Endothelial cell of umbilical vein (primary cell): ENCODE measurements around the gene EIF3J. TPM values are rescaled to one million over a fixed set of nuclear protein-coding genes. Genes with fewer than 3 reads are reported as not detected.
"Not testable (repeated sequence)": the region's sequence is repeated elsewhere in the genome, so short reads cannot be mapped to it uniquely, and the experiment has no call there.

Experiments
- BruUV-seq: library from RNA; stranded (reverse); fragments of 400-500 nt; replicated peaks from 2 replicates; lab custom pipeline; 2021; lab: Mats Ljungman, UMichigan
- CTCF ChIA-PET: fragments of 300-600, 350-600 bp; sonication (Branson Sonifier 250); formaldehyde crosslinking; loops from one replicate; lab custom pipeline; 2021; ENCODE audit warnings: antibody characterized with exemption, inconsistent platforms; lab: Charles Lee
- POLR2A ChIA-PET: fragments of 300-600, 350-600 bp; sonication (Branson Sonifier 250); formaldehyde crosslinking; loops from one replicate; lab custom pipeline; 2021; ENCODE audit warnings: antibody characterized with exemption, inconsistent platforms; lab: Charles Lee
- DNase-seq: peaks from one replicate; pipeline ENCODE4 v3.0.0-alpha.2; 2011; ENCODE audit warnings: low read depth, low spot score
- FAIRE-seq: peaks from 2 replicates; lab custom pipeline; 2011; peaks lifted over from hg19 to GRCh38; lab: Jason Lieb, UNC
- H2AFZ ChIP-seq: 2 replicates; pipeline ENCODE4 v1.6.0; 2012; ENCODE audit warnings: low read depth, low read length, control low read depth, inconsistent platforms
- H3K27ac ChIP-seq: 2 replicates; pipeline ENCODE4 v1.5.1; 2011; ENCODE audit warnings: low read depth, mild to moderate bottlenecking, control low read depth, low read length, moderate library complexity; ENCODE audit not compliant: insufficient read depth
- H3K27me3 ChIP-seq, 2 experiments: 2 replicates each; pipeline versions ENCODE4 v1.6.0 to v1.6.1; 2011; ENCODE audit warnings: low read length in 2 of 2, mixed read lengths in 1 of 2; ENCODE audit not compliant: control insufficient read depth in 2 of 2, insufficient read depth in 2 of 2
- H3K36me3 ChIP-seq, 2 experiments: 2 replicates in 1 of 2; 3 replicates in 1 of 2; pipeline ENCODE4 v1.5.1; 2011; ENCODE audit warnings: low read length in 2 of 2, mild to moderate bottlenecking in 1 of 2, moderate library complexity in 1 of 2; ENCODE audit not compliant: control insufficient read depth in 2 of 2, insufficient read depth in 2 of 2; ENCODE audit errors: extremely low read depth in 1 of 2
- H3K4me1 ChIP-seq: 3 replicates; pipeline ENCODE4 v1.5.1; 2011; ENCODE audit warnings: mild to moderate bottlenecking, low read length; ENCODE audit not compliant: control insufficient read depth, insufficient read depth; ENCODE audit errors: extremely low read depth
- H3K4me2 ChIP-seq: 2 replicates; pipeline ENCODE4 v1.6.1; 2011; ENCODE audit warnings: low read length, control low read depth, mixed read lengths; ENCODE audit not compliant: insufficient read depth
- H3K4me3 ChIP-seq, 3 experiments: fragments of 200-600 bp in 1 of 3; sonication (generic), shearing (Covaris generic) in 1 of 3; replicated peaks in 1 of 3; 2 replicates each; pipeline ENCODE4 v1.5.1; 2011 to 2016; ENCODE audit warnings: control low read depth in 3 of 3, low read length in 3 of 3, mild to moderate bottlenecking in 2 of 3, inconsistent platforms in 1 of 3, low read depth in 1 of 3, moderate library complexity in 1 of 3; ENCODE audit not compliant: insufficient read depth in 1 of 3
- H3K79me2 ChIP-seq: 2 replicates; pipeline ENCODE4 v1.6.0; 2012; ENCODE audit warnings: low read length, inconsistent platforms; ENCODE audit not compliant: control insufficient read depth, insufficient read depth
- H3K9ac ChIP-seq: replicated peaks from 2 replicates; pipeline ENCODE3; 2011; ENCODE audit warnings: low read length, control low read depth; ENCODE audit not compliant: insufficient read depth; ENCODE audit errors: extremely low read depth
- H3K9me1 ChIP-seq: replicated peaks from 3 replicates; pipeline ENCODE4 v1.6.0; 2011; ENCODE audit warnings: mild to moderate bottlenecking, low read length; ENCODE audit not compliant: control insufficient read depth, insufficient read depth; ENCODE audit errors: extremely low read depth
- H3K9me3 ChIP-seq: replicated peaks from 2 replicates; pipeline ENCODE4 v1.5.1; 2012; ENCODE audit warnings: low read length, inconsistent platforms; ENCODE audit not compliant: control insufficient read depth, insufficient read depth
- H4K20me1 ChIP-seq: replicated peaks from 2 replicates; pipeline ENCODE3; 2011; ENCODE audit warnings: mild to moderate bottlenecking, low read length; ENCODE audit not compliant: control insufficient read depth, insufficient read depth; ENCODE audit errors: extremely low read depth
- JUN ChIP-seq: IDR thresholded peaks from 2 replicates; pipeline ENCODE4 v1.6.1; 2011; ENCODE audit warnings: borderline replicate concordance, low read depth; ENCODE audit not compliant: insufficient read length, insufficient read depth
- MYC ChIP-seq: IDR thresholded peaks from one replicate; pipeline ENCODE4 v1.6.1; 2011; ENCODE audit warnings: mild to moderate bottlenecking, low read depth, low read length
- POLR2A ChIP-seq: IDR thresholded peaks from 2 replicates; pipeline ENCODE4 v1.6.1; 2012; ENCODE audit warnings: low read depth, mild to moderate bottlenecking, control low read depth, low read length
- POLR2AphosphoS5 ChIP-seq: IDR thresholded peaks from 2 replicates; pipeline ENCODE4 v1.6.1; 2012; ENCODE audit warnings: low read depth, mild to moderate bottlenecking, control low read depth, low read length, moderate library complexity; ENCODE audit not compliant: insufficient read depth
- dilution Hi-C: fragments of 300-500 bp; cut with MboI; formaldehyde crosslinking; loops from one replicate; pipeline ENCODE4 v1.15.0; 2019; ENCODE audit warnings: low sequenced_read_pairs; ENCODE audit not compliant: extremely low pct_ligation_motif_present
- intact Hi-C: fragments of 100-400 bp; cut with micrococcal nuclease; formaldehyde crosslinking; loops from one replicate; pipeline ENCODE4 v1.10.0; 2022
- polyA plus RNA-seq, 4 experiments: library from polyadenylated mRNA; depleted of rRNA in 3 of 4; stranded (reverse) in 3 of 4; unstranded in 1 of 4; fragments of >200 nt; gene quantifications; 2 replicates each; pipeline versions ENCODE4 v1.2.1 to v1.2.3, GENCODE V29; 2011 to 2012; ENCODE audit warnings: missing spikeins in 1 of 4
- total RNA-seq: library from RNA; stranded (reverse); gene quantifications from 2 replicates; pipeline ENCODE4 v1.2.3, GENCODE V29; 2021

EIF3J gene
- total and polyA plus RNA-seq, 2 donors (not counting 3 experiments of a cell fraction or from before 2014, with no cell fraction given) = 35.4 to 150 TPM

GRCh38 chr15:44529864-44530604, 6.9 kb upstream of the EIF3J start:
- FAIRE-seq = no peak
- Histone ChIP-seq H4K20me1 (no peaks in the 10 kb centered on the region), H3K4me3 (no peak overlapping the region), H3K4me1 (no peaks in the 10 kb centered on the region), H3K9me1 (no peaks in the 10 kb centered on the region), H3K9me3 (no peaks in the 10 kb centered on the region), H3K36me3 (no peaks in the 10 kb centered on the region), H2AFZ (no peak overlapping the region), H3K79me2 (peaks cover 2% of the 10 kb centered on the region), H3K27me3 (no peaks in the 10 kb centered on the region), H3K27ac (no peak overlapping the region), H3K9ac (no peak overlapping the region), H3K4me2 (no peak overlapping the region)
- intact Hi-C loops (no loop called here), dilution Hi-C loops (no loop called here)
- BruUV-seq = TSS peak; percentile 5
- POLR2A ChIA-PET = no interaction called here
- DNase-seq = no peak
- CTCF ChIA-PET = interaction anchor here (0.7 kb wide), 1 partner anchor 28 kb away, joined by 4 read pairs; no protein-coding TSS in a partner anchor
- peak; percentile 22 for TF ChIP-seq POLR2A
- TF ChIP-seq MYC = no peak

DNA sequence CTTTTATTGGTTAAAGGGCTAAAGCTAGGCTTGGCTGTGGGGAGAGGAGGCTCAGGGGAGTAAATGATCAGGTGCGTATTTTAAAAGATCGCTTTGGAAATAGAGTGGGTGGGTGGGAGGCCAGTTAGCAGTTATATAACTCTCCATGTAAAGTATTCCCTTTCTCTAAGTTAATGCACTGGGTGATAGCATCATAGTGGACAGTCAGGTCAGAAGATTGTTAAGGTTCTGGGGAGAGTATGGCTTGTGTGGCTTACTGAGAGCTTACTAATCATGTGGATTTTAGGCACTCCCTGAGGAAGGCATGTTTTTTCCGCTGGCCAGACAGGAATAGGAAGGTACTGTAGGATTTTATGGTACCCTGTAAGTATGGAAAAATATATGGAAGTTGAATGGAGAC, 6.3 kb upstream of the EIF3J start:
- Histone ChIP-seq H3K9me1 (no peaks in the 10 kb centered on the region), H3K27ac (no peak overlapping the region), H3K79me2 (peaks cover 7% of the 10 kb centered on the region), H3K9ac (no peak overlapping the region), H3K4me2 (no peak overlapping the region), H4K20me1 (no peaks in the 10 kb centered on the region), H3K4me3 (no peak overlapping the region), H3K4me1 (peaks cover 4% of the 10 kb centered on the region), H3K36me3 (no peaks in the 10 kb centered on the region), H3K9me3 (no peaks in the 10 kb centered on the region), H2AFZ (no peak overlapping the region), H3K27me3 (no peaks in the 10 kb centered on the region)
- no peak for FAIRE-seq
- no TSS peak for BruUV-seq
- ChIA-PET POLR2A (no interaction called here), CTCF (interaction anchor here (0.7 kb wide), 1 partner anchor 29 kb away, joined by 4 read pairs; no protein-coding TSS in a partner anchor)
- intact Hi-C loops = no loop called here
- dilution Hi-C loops = no loop called here
- TF ChIP-seq POLR2AphosphoS5 = peak; percentile 19
- TF ChIP-seq JUN = no peak
- DNase-seq = no peak

GRCh38 chr15:44532275-44532674, 4.7 kb upstream of the EIF3J start:
- H3K9ac ChIP-seq, H4K20me1 ChIP-seq, H3K36me3 ChIP-seq, FAIRE-seq, H3K27ac ChIP-seq, intact Hi-C loops, H3K27me3 ChIP-seq, H3K4me2 ChIP-seq, H3K4me3 ChIP-seq, POLR2A ChIA-PET, H3K4me1 ChIP-seq, H2AFZ ChIP-seq, H3K9me3 ChIP-seq, H3K9me1 ChIP-seq, dilution Hi-C loops, DNase-seq, BruUV-seq: not testable (repeated sequence)
- peaks cover 13% of the 10 kb centered on the region for H3K79me2 ChIP-seq
- CTCF ChIA-PET = interaction anchor here (0.7 to 1.6 kb wide), 4 partner anchors 10 to 31 kb away, joined by 3 to 6 read pairs (median 4); no protein-coding TSS in a partner anchor
